SK-N-SH treated with all-trans-retinoic acid at 6 μM for 48 hours (cell line): ENCODE results near the gene TBC1D7.

Experiments
- ATAC-seq: fragments of 200-7000 bp; cut with Tn5 transposase; 3 replicates; pipeline ENCODE4 v1.9.1; 2020; ENCODE audit warnings: mild to moderate bottlenecking, moderate library complexity
- CSDC2 ChIP-seq: fragments of 250-450 bp; sonication (Bioruptor Pico); IDR thresholded peaks from 2 replicates; pipeline ENCODE4 v1.5.0; 2020; ENCODE audit warnings: mild to moderate bottlenecking, moderate library complexity
- CSRNP3 ChIP-seq: fragments of 250-450 bp; sonication (Bioruptor Pico); IDR thresholded peaks from 2 replicates; pipeline ENCODE4 v1.5.1; 2021; ENCODE audit warnings: mild to moderate bottlenecking, moderate library complexity
- ESRRG ChIP-seq: fragments of 250-450 bp; sonication (Bioruptor Pico); IDR thresholded peaks from 2 replicates; pipeline ENCODE4 v1.6.1; 2021; ENCODE audit warnings: mild to moderate bottlenecking
- GLIS3 ChIP-seq: fragments of 250-450 bp; sonication (Bioruptor Pico); IDR thresholded peaks from 2 replicates; pipeline ENCODE4 v1.5.0; 2020; ENCODE audit warnings: mild to moderate bottlenecking, moderate library complexity
- PATZ1 ChIP-seq: fragments of 250-450 bp; sonication (Bioruptor Pico); IDR thresholded peaks from 2 replicates; pipeline ENCODE4 v1.8.0; 2020; ENCODE audit warnings: mild to moderate bottlenecking, moderate library complexity, borderline replicate concordance
- POU6F1 ChIP-seq: fragments of 250-450 bp; sonication (Bioruptor Pico); IDR thresholded peaks from 2 replicates; pipeline ENCODE4 v1.8.0; 2021; ENCODE audit warnings: low read depth, mild to moderate bottlenecking, moderate library complexity, borderline replicate concordance
- PPARA ChIP-seq: fragments of 250-450 bp; sonication (Bioruptor Pico); IDR thresholded peaks from 2 replicates; pipeline ENCODE4 v1.5.0; 2020; ENCODE audit warnings: mild to moderate bottlenecking, borderline replicate concordance
- RARB ChIP-seq: fragments of 250-450 bp; sonication (Bioruptor Pico); IDR thresholded peaks from 2 replicates; pipeline ENCODE4 v1.8.0; 2021; ENCODE audit warnings: mild to moderate bottlenecking, moderate library complexity
- SNAI2 ChIP-seq: fragments of 250-450 bp; sonication (Bioruptor Pico); IDR thresholded peaks from 2 replicates; pipeline ENCODE4 v1.5.0; 2020; ENCODE audit warnings: mild to moderate bottlenecking, moderate library complexity
- TOX ChIP-seq: fragments of 250-450 bp; sonication (Bioruptor Pico); IDR thresholded peaks from 2 replicates; pipeline ENCODE4 v1.8.0; 2021; ENCODE audit warnings: mild to moderate bottlenecking, moderate library complexity, borderline replicate concordance
- ZC3H10 ChIP-seq: fragments of 250-450 bp; sonication (Bioruptor Pico); IDR thresholded peaks from 2 replicates; pipeline ENCODE4 v1.5.1; 2021; ENCODE audit warnings: mild to moderate bottlenecking, moderate library complexity
- ZFP3 ChIP-seq: fragments of 250-450 bp; sonication (Bioruptor Pico); IDR thresholded peaks from 2 replicates; pipeline ENCODE4 v1.5.0; 2020; ENCODE audit warnings: mild to moderate bottlenecking, moderate library complexity
- ZFP30 ChIP-seq: fragments of 450-650 bp; formaldehyde crosslinking; IDR thresholded peaks from 2 replicates; pipeline ENCODE4 v1.5.0; 2022; ENCODE audit warnings: mild to moderate bottlenecking, moderate library complexity
- ZNF565 ChIP-seq: fragments of 450-650 bp; formaldehyde crosslinking; conservative IDR thresholded peaks from 2 replicates; pipeline ENCODE4 v1.5.0; 2020; ENCODE audit warnings: low read depth, mild to moderate bottlenecking, moderate library complexity
- ZNF70 ChIP-seq: fragments of 450-650 bp; formaldehyde crosslinking; IDR thresholded peaks from 2 replicates; pipeline ENCODE4 v1.5.0; 2020; ENCODE audit warnings: mild to moderate bottlenecking, moderate library complexity
- TF ChIP-seq, protein P1 (sequence below): fragments of 250-450 bp; sonication (Bioruptor Pico); IDR thresholded peaks from 2 replicates; pipeline ENCODE4 v1.5.1; 2020; ENCODE audit warnings: low read depth, mild to moderate bottlenecking, moderate library complexity
- TF ChIP-seq, protein P2 (sequence below): fragments of 250-450 bp; sonication (Bioruptor Pico); IDR thresholded peaks from 2 replicates; pipeline ENCODE4 v1.5.0; 2020; ENCODE audit warnings: mild to moderate bottlenecking, moderate library complexity

The TBC1D7 gene

GRCh38 chr6:13339863-13340630 lies 11.7 kb upstream of the TBC1D7 start (continued):
- no peak for TF ChIP-seq ZFP3 (CRISPR knock-in tag)

GRCh38 chr6:13338038-13338437 lies 9.7 kb upstream of the TBC1D7 start:
- TF ChIP-seq, protein P1, sequence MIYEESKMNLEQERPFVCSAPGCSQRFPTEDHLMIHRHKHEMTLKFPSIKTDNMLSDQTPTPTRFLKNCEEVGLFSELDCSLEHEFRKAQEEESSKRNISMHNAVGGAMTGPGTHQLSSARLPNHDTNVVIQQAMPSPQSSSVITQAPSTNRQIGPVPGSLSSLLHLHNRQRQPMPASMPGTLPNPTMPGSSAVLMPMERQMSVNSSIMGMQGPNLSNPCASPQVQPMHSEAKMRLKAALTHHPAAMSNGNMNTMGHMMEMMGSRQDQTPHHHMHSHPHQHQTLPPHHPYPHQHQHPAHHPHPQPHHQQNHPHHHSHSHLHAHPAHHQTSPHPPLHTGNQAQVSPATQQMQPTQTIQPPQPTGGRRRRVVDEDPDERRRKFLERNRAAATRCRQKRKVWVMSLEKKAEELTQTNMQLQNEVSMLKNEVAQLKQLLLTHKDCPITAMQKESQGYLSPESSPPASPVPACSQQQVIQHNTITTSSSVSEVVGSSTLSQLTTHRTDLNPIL (CRISPR knock-in tag), result no peak
- no peak for TF ChIP-seq PPARA
- ATAC-seq, result no peak

- peak; percentile 93 for ATAC-seq
- TF ChIP-seq ZNF565 (CRISPR knock-in tag) (no peak), GLIS3 (CRISPR knock-in tag) (no peak), POU6F1 (CRISPR knock-in tag) (no peak), ESRRG (no peak), CSDC2 (CRISPR knock-in tag) (no peak), TOX (CRISPR knock-in tag) (no peak), PPARA (no peak), SNAI2 (CRISPR knock-in tag) (no peak), CSRNP3 (CRISPR knock-in tag) (no peak), ZFP30 (no peak), ZC3H10 (CRISPR knock-in tag) (no peak), PATZ1 (CRISPR knock-in tag) (no peak)
- TF ChIP-seq, protein P2, sequence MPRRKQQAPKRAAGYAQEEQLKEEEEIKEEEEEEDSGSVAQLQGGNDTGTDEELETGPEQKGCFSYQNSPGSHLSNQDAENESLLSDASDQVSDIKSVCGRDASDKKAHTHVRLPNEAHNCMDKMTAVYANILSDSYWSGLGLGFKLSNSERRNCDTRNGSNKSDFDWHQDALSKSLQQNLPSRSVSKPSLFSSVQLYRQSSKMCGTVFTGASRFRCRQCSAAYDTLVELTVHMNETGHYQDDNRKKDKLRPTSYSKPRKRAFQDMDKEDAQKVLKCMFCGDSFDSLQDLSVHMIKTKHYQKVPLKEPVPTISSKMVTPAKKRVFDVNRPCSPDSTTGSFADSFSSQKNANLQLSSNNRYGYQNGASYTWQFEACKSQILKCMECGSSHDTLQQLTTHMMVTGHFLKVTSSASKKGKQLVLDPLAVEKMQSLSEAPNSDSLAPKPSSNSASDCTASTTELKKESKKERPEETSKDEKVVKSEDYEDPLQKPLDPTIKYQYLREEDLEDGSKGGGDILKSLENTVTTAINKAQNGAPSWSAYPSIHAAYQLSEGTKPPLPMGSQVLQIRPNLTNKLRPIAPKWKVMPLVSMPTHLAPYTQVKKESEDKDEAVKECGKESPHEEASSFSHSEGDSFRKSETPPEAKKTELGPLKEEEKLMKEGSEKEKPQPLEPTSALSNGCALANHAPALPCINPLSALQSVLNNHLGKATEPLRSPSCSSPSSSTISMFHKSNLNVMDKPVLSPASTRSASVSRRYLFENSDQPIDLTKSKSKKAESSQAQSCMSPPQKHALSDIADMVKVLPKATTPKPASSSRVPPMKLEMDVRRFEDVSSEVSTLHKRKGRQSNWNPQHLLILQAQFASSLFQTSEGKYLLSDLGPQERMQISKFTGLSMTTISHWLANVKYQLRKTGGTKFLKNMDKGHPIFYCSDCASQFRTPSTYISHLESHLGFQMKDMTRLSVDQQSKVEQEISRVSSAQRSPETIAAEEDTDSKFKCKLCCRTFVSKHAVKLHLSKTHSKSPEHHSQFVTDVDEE (CRISPR knock-in tag), result no peak
- TF ChIP-seq, protein P1 (CRISPR knock-in tag), result no peak
Observed at GRCh38 chr6:13336553-13336952, 8.2 kb upstream of the TBC1D7 start.

- ATAC-seq, result no peak
Observed at GRCh38 chr6:13334953-13335352, 6.6 kb upstream of the TBC1D7 start.

More at GRCh38 chr6:13334953-13335352, 6.6 kb upstream of the TBC1D7 start:
- TF ChIP-seq, protein P1 (CRISPR knock-in tag), result no peak
- TF ChIP-seq RARB (CRISPR knock-in tag), result no peak
- no peak for TF ChIP-seq ZNF70
